ENCODE measurements around the gene NAXD.

NAXD gene

DNA sequence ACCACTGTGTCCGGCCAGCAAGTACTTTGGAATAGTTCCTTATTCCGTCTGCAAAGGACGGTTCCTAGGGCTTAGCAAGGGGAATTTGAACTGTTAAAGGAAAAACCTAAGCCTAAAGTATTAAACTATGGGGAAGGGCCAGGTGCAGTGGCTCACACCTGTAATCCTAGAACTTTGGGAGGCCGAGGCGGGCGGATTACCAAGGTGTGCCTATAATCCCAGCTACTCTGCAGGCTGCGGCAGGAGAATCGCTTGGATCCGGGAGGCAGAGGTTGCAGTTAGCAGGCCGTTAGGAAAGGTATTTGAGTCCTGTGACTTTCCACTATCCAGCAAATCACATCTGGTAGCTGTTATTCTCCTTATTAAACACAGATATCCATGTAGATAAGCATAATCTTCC, 44.5 kb upstream of the NAXD start:
- TF ChIP-seq ZNF76 (tag by site-specific recombination; IDR thresholded peaks at IDR 0.05; ENCODE audit: borderline replicate concordance, low read depth) (no peak), TRIM28 (IDR thresholded peaks at IDR 0.05; ENCODE audit: borderline replicate concordance, low read length) (no peak)
- Histone ChIP-seq H3K36me3 (ENCODE audit: control insufficient read depth in 2 of 2, insufficient read depth in 1 of 2, low read length in 2 of 2) (no peaks in the 10 kb centered on the region), H3K4me3 (ENCODE audit: low read depth, low read length) (no peak overlapping the region), H3K4me1 (ENCODE audit: control insufficient read depth, insufficient read depth, low read length) (no peaks in the 10 kb centered on the region), H3K9me3 (ENCODE audit: control insufficient read depth, insufficient read depth, low read depth, low read length) (no peaks in the 10 kb centered on the region), H3K27ac (ENCODE audit: extremely low read depth, low read depth, low read length) (no peak overlapping the region)
- CTCF ChIA-PET, result no interaction called here
- POLR2A ChIA-PET, result no interaction called here

DNA sequence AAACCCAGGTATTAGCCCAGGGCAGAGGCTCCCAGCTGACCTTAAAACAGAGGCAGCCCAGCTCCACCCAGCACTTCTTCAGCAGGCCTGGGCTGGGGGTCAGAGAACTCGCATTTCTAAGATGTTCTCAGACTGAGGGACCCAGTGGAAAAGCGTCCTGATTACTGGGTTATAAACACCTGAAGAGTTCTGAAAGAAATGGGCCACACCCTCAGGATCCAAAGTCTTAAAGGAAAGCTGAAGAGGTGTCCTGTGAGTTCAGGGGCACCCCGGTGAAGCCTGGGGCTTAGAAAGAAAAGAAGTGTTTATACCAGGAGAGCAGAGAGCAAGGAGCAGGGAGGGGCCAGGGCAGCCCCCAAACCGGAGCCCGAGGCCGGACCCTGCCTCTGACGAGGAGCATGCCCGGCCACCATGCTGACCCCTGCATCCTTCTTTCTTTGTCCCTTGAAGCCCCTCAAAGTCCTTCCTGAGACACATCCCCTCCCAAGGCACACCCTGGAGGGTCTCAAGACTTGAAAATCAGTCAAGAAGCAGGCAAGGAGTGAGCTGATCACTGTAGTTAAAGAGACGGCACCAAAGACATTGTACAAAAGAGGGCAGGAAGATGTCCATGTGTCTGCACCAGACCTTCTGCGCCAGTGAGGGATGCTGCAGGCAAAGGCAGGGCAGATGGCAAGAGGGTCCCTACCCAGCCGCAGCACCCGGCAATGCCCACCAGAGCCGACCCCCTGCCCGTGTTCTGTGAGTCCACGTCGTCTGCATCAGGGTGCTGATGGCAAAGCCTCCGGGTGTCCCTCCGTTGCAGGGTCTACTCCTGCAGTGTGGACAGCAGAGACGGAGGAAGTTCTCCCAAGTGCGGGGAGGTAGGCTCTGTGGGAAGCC, 43.2 kb upstream of the NAXD start:
- ChIA-PET CTCF (no interaction called here), POLR2A (no interaction called here)
- H3K36me3 ChIP-seq (ENCODE audit: control insufficient read depth in 2 of 2, insufficient read depth in 1 of 2, low read length in 2 of 2), result no peaks in the 10 kb centered on the region
- no peaks in the 10 kb centered on the region for H3K4me1 ChIP-seq (ENCODE audit: control insufficient read depth, insufficient read depth, low read length)
- no peak overlapping the region for H3K4me3 ChIP-seq (ENCODE audit: low read depth, low read length)
- no peak overlapping the region for H3K27ac ChIP-seq (ENCODE audit: extremely low read depth, low read depth, low read length)
- H3K9me3 ChIP-seq (ENCODE audit: control insufficient read depth, insufficient read depth, low read depth, low read length), result no peaks in the 10 kb centered on the region
- TF ChIP-seq ZNF529 (tag by site-specific recombination; IDR thresholded peaks at IDR 0.05; ENCODE audit: insufficient replicate concordance) (no peak), PRDM1 (tag by site-specific recombination; IDR thresholded peaks at IDR 0.05) (no peak), SP2 (tag by site-specific recombination; IDR thresholded peaks at IDR 0.05) (no peak), ZFHX2 (tag by site-specific recombination; conservative IDR thresholded peaks at IDR 0.05) (no peak)

DNA sequence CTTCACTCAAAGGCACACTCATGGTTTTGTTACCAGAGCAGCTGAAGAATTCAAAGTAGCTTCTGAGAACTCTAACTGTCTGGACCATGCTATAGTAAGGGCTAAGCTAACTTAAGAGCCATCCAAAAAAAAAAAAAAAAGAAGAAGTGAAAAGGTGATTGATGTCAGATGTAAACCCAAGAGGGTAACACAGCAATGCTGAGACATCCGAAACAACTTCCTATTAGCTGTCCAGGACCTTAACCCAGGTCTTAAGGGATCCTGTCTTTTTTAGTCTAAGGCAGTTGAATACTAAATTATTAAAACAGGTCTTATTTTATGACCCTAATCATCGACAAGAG, 42.6 kb upstream of the NAXD start:
- no peaks in the 10 kb centered on the region for H3K36me3 ChIP-seq (ENCODE audit: control insufficient read depth in 2 of 2, insufficient read depth in 1 of 2, low read length in 2 of 2)
- no peaks in the 10 kb centered on the region for H3K4me1 ChIP-seq (ENCODE audit: control insufficient read depth, insufficient read depth, low read length)
- no peaks in the 10 kb centered on the region for H3K9me3 ChIP-seq (ENCODE audit: control insufficient read depth, insufficient read depth, low read depth, low read length)
- H3K4me3 ChIP-seq (ENCODE audit: low read depth, low read length), result no peak overlapping the region
- ChIA-PET CTCF (no interaction called here), POLR2A (no interaction called here)
- TF ChIP-seq OSR2 (tag by site-specific recombination; IDR thresholded peaks at IDR 0.05) (no peak), ZNF155 (tag by site-specific recombination; IDR thresholded peaks at IDR 0.05) (no peak), ZNF112 (tag by site-specific recombination; IDR thresholded peaks at IDR 0.05) (no peak), HOXC10 (CRISPR knock-in tag; IDR thresholded peaks at IDR 0.05) (no peak), ZNF654 (tag by site-specific recombination; IDR thresholded peaks at IDR 0.05; ENCODE audit: low read depth) (no peak), ZNF175 (tag by site-specific recombination; IDR thresholded peaks at IDR 0.05) (no peak), ZNF658 (tag by site-specific recombination; IDR thresholded peaks at IDR 0.05) (no peak), ZNF24 (tag by site-specific recombination; IDR thresholded peaks at IDR 0.05) (no peak)
- TF ChIP-seq, protein P1, sequence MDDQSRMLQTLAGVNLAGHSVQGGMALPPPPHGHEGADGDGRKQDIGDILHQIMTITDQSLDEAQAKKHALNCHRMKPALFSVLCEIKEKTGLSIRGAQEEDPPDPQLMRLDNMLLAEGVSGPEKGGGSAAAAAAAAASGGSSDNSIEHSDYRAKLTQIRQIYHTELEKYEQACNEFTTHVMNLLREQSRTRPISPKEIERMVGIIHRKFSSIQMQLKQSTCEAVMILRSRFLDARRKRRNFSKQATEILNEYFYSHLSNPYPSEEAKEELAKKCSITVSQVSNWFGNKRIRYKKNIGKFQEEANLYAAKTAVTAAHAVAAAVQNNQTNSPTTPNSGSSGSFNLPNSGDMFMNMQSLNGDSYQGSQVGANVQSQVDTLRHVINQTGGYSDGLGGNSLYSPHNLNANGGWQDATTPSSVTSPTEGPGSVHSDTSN (CRISPR knock-in tag; IDR thresholded peaks at IDR 0.05), result no peak
- TF ChIP-seq, protein P2, sequence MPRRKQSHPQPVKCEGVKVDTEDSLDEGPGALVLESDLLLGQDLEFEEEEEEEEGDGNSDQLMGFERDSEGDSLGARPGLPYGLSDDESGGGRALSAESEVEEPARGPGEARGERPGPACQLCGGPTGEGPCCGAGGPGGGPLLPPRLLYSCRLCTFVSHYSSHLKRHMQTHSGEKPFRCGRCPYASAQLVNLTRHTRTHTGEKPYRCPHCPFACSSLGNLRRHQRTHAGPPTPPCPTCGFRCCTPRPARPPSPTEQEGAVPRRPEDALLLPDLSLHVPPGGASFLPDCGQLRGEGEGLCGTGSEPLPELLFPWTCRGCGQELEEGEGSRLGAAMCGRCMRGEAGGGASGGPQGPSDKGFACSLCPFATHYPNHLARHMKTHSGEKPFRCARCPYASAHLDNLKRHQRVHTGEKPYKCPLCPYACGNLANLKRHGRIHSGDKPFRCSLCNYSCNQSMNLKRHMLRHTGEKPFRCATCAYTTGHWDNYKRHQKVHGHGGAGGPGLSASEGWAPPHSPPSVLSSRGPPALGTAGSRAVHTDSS (tag by site-specific recombination; IDR thresholded peaks at IDR 0.05), result no peak
- TF ChIP-seq, protein P3, sequence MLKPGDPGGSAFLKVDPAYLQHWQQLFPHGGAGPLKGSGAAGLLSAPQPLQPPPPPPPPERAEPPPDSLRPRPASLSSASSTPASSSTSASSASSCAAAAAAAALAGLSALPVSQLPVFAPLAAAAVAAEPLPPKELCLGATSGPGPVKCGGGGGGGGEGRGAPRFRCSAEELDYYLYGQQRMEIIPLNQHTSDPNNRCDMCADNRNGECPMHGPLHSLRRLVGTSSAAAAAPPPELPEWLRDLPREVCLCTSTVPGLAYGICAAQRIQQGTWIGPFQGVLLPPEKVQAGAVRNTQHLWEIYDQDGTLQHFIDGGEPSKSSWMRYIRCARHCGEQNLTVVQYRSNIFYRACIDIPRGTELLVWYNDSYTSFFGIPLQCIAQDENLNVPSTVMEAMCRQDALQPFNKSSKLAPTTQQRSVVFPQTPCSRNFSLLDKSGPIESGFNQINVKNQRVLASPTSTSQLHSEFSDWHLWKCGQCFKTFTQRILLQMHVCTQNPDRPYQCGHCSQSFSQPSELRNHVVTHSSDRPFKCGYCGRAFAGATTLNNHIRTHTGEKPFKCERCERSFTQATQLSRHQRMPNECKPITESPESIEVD (tag by site-specific recombination; IDR thresholded peaks at IDR 0.05), result no peak
- no peak overlapping the region for H3K27ac ChIP-seq (ENCODE audit: extremely low read depth, low read depth, low read length)
